Measurements from ENCODE around the gene FMNL1. TPM values are rescaled to one million over a fixed set of nuclear protein-coding genes. Genes with fewer than 3 reads are reported as not detected.

The FMNL1 gene
- total and polyA plus RNA-seq, 9 donors = 1.2 to 7.6 (median 5.4) TPM

DNA sequence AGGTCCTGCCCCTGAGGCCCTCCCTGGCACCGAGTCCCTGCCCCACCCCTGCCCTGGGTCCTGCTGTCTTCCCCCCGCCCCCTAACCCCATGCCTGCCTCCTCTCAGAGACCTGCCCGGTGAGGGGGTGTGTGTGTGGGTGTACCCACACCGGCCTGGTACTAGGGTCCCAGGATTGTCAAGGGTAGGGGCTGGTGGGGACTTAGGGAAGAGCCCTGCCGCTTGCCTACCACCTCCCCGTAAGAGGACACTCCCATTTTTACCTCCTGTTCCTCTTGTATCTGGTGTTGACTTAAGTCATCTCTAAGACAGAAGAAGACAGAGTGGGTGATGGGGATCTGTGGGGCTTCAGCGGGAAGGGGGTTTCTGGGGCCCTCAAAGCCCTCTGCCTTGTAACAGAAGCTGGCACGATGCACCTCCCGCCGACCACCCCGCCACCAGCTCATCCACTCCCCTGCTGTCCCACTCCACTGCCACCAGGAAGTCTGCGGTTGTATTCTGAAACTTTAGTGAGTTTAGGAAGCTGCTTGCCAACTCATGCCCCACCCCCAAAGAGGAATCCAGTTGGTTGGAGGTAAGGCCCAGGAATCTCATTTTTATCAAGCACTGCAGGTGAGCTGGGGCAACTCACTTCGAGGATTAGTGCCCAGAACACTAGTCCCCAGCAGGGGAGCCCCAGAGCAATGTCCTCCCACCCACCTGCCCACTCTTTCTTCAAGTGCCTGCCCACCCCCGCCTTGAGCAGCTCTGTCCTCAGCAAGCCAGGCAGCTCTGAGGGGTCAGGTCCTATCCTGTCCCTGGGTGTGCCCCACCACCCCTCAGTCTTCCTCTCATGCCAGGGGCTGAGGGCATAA lies 34.7 kb downstream of the FMNL1 start:
- Histone ChIP-seq H3K27me3 (ENCODE audit: control insufficient read depth, insufficient read depth, low read length) (peaks cover 20% of the 10 kb centered on the region), H3K4me3 (ENCODE audit: low read length) (no peak overlapping the region), H3K4me1 (ENCODE audit: control insufficient read depth, insufficient read depth, low read length) (peaks cover 4% of the 10 kb centered on the region), H3K9me3 (replicated peaks; ENCODE audit: control insufficient read depth, low read depth, low read length) (no peaks in the 10 kb centered on the region), H3K36me3 (ENCODE audit: control insufficient read depth, insufficient read depth, low read length) (no peaks in the 10 kb centered on the region), H3K27ac (ENCODE audit: low read length) (no peak overlapping the region)
- WGBS (ENCODE audit: insufficient coverage) = 49% methylated on average over 2 of the region's 14 CpGs
- no peak for DNase-seq

DNA sequence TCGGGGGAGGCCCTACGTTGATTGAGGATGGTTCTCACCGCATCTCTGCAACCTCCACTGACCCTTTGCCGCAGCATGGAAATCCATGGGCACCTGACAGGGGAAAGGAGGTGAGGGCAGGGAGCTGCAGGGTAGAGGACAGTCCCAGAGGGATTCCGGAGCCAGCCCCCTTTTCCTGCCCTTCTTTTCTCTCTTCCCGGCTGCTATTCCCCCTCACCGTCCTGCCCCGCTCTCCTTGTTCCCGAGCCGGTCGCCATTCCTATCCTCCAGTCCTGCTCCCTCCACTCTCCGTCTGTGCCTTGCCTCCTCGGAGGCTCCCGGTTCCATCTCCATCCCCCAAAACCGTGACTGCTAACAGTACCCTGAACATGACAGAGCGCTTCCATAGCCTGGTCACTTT lies 35.4 kb downstream of the FMNL1 start:
- DNase-seq = no peak
- Histone ChIP-seq H3K9me3 (replicated peaks; ENCODE audit: control insufficient read depth, low read depth, low read length) (no peaks in the 10 kb centered on the region), H3K4me3 (ENCODE audit: low read length) (no peak overlapping the region), H3K27ac (ENCODE audit: low read length) (no peak overlapping the region), H3K27me3 (ENCODE audit: control insufficient read depth, insufficient read depth, low read length) (peaks cover 20% of the 10 kb centered on the region), H3K36me3 (ENCODE audit: control insufficient read depth, insufficient read depth, low read length) (no peaks in the 10 kb centered on the region), H3K4me1 (ENCODE audit: control insufficient read depth, insufficient read depth, low read length) (peaks cover 10% of the 10 kb centered on the region)
- 31% methylated on average over 13 of the region's 16 CpGs for WGBS (ENCODE audit: insufficient coverage)

DNA sequence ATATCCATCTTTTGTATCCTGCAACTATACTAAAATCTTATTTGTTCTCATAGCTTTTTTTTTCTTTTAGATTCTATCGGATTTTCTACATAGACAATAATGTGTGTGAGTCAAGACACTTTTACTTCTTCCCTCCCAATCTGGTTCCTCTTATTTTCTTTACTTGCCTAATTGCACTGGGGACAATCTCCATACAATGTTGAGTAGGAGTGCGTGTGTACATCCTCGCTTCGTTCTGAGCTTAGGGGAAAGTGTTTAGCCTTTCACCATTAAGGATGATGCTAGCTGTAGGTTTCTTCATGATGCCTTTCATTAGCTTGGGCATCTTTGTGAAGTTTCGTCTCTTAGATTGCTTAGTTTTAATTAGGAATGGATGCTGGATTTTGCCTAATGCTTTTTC lies 37.3 kb downstream of the FMNL1 start:
- Histone ChIP-seq H3K4me3 (ENCODE audit: low read length) (no peak overlapping the region), H3K27ac (ENCODE audit: low read length) (no peak overlapping the region), H3K27me3 (ENCODE audit: control insufficient read depth, insufficient read depth, low read length) (peaks cover 20% of the 10 kb centered on the region), H3K9me3 (replicated peaks; ENCODE audit: control insufficient read depth, low read depth, low read length) (no peaks in the 10 kb centered on the region), H3K4me1 (ENCODE audit: control insufficient read depth, insufficient read depth, low read length) (peaks cover 28% of the 10 kb centered on the region), H3K36me3 (ENCODE audit: control insufficient read depth, insufficient read depth, low read length) (peaks cover 9% of the 10 kb centered on the region)
- WGBS (ENCODE audit: insufficient coverage) = no CpG with 5 or more reads among the region's 5 CpGs
- DNase-seq = no peak

DNA sequence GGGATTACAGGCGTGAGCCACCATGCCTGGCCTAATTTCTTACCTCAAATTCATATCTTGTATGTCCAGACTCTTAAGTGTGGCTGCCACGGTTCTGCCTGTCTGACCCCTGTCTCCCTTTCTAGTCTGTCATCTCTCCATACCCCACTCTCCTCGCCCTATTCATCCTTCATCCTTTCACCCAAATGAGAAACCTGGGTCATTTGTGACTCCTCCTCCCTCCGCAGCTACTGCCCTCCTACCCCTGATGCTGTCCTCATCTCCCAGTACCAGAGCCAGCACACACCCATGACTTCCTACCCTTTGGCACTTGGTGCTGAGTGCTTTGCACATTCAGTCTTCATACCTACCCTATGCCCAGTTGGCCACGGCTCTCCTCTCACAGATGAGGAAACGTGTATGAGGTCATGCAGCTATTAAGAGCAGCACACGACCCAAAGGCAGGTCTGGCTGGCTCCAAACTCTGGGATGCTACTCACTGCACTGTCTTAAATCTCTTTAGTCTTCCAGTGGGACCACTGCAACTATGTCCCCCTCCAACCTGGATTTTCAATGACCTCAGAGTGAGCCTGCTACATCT lies 38.6 kb downstream of the FMNL1 start:
- H3K27me3 ChIP-seq (ENCODE audit: control insufficient read depth, insufficient read depth, low read length) = peaks cover 16% of the 10 kb centered on the region
- no peaks in the 10 kb centered on the region for H3K9me3 ChIP-seq (replicated peaks; ENCODE audit: control insufficient read depth, low read depth, low read length)
- no peak overlapping the region for H3K27ac ChIP-seq (ENCODE audit: low read length)
- 65% methylated on average over 5 of the region's 7 CpGs for WGBS (ENCODE audit: insufficient coverage)
- no peak overlapping the region for H3K4me3 ChIP-seq (ENCODE audit: low read length)
- peak; percentile 27 for DNase-seq
- H3K4me1 ChIP-seq (ENCODE audit: control insufficient read depth, insufficient read depth, low read length) = peaks cover 28% of the 10 kb centered on the region
- H3K36me3 ChIP-seq (ENCODE audit: control insufficient read depth, insufficient read depth, low read length) = peaks cover 22% of the 10 kb centered on the region

DNA sequence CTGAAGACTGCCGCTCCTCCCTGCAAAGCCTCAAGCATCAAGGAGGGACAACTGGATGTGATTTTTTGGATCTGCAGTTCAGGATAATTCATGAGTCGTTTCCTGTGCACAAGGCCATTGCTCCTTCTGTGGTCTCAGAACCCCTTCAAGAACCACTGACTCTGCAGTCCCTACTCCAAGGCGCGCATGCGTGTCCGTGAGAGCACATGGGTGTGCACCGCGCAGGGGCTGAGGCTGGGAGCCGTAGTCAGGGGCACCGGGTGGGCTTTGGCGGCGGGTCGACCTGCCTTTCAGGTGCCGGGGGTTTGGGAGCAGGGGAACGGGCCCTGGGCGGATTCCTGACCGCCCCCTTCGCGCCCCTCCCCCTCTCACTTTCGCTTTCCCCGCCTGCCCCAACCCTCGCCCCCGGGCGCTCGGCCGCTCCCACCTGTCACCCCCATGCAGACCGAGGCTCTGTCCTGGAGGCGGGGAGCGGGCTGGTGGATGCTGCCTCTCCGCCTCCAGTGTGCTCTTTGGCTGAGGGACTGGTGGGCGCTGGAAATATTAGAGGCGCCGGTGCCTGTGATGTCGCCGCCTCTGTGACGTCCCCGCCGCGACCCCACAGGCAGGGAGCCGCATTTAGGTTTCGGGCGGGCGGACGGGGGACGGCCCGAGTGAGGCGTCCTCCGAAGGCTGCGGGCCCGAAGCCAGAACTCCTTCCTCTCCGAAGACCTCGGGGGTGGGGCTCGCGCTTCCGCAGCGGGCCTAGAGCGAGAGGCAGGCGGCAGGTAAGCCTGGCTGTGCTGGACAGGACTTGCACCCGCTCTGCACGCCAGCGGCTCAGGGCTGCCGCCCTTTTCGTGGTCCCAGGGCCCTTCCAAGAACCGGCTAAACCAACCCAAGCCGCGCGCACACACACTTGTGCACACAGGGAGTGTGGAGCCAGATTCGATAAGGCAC lies 40.2 kb downstream of the FMNL1 start, which contains the start of gene SPATA32:
TSS of gene SPATA32 (minus strand) at position 518 of the 939 bp plus-strand sequence. CDS start at position 440, 78 bp downstream.
- no peaks in the 10 kb centered on the region for H3K9me3 ChIP-seq (replicated peaks; ENCODE audit: control insufficient read depth, low read depth, low read length)
- peak; percentile 70 for DNase-seq
- H3K4me3 ChIP-seq (ENCODE audit: low read length) = peak within 1 kb of the TSS; percentile 71
- peaks cover 36% of the 10 kb centered on the region for H3K36me3 ChIP-seq (ENCODE audit: control insufficient read depth, insufficient read depth, low read length)
- H3K4me1 ChIP-seq (ENCODE audit: control insufficient read depth, insufficient read depth, low read length) = peaks cover 28% of the 10 kb centered on the region
- H3K27me3 ChIP-seq (ENCODE audit: control insufficient read depth, insufficient read depth, low read length) = peaks cover 15% of the 10 kb centered on the region
- H3K27ac ChIP-seq (ENCODE audit: low read length) = peak within 1 kb of the TSS; percentile 47
- 4% methylated on average over 55 of the region's 68 CpGs for WGBS (ENCODE audit: insufficient coverage)

DNA sequence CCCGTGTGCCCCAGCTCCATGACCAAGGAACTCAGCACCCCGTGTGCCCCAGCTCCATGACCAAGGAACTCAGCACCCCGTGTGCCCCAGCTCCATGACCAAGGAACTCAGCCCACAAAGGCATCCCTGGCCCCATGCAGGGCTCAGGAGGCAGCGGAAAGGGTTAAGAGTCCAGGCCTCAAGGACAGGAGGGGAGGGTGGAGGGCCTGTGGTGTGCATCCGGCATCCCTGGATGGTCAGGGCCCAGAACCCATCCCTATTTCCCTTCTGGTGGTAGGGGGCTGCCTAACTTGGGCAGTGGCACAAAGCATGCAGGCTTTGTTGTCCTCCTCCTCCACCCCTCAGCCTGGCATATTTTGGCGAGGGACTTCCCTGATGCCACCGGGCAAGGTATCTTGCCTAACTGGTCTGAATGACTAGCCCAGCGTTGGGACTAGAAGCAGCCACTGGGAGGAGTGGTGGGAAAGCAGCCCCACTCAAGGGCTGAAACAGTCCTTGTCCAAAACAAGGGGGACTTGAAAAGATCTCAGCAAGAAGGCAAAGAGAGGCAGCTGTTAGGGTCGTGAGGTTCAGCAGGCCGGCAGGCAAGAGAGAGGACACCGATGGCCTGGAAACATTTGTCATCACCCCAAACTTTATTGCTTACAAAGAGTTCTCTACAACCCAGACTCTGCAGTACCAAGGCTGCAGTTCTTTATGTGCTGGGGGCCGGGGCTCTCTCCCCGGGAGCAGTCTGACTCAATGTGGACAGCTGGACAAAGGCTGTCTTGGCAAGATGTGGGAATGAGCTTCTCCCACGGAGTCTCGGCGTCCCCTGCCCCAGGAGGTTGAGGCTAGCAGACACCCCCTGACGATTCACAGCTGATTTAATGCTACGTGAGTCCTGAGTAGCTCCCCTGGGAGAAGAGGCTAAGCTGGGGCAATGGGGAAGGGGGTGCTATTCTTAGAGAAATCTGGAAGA lies 41.1 kb downstream of the FMNL1 start:
- Histone ChIP-seq H3K27ac (ENCODE audit: low read length) (peak overlapping the region; percentile 49), H3K27me3 (ENCODE audit: control insufficient read depth, insufficient read depth, low read length) (peaks cover 8% of the 10 kb centered on the region), H3K9me3 (replicated peaks; ENCODE audit: control insufficient read depth, low read depth, low read length) (no peaks in the 10 kb centered on the region), H3K4me1 (ENCODE audit: control insufficient read depth, insufficient read depth, low read length) (peaks cover 28% of the 10 kb centered on the region), H3K36me3 (ENCODE audit: control insufficient read depth, insufficient read depth, low read length) (peaks cover 45% of the 10 kb centered on the region), H3K4me3 (ENCODE audit: low read length) (peak overlapping the region; percentile 71)
- WGBS (ENCODE audit: insufficient coverage) = 22% methylated on average over 13 of the region's 18 CpGs
- DNase-seq = peak; percentile 59

DNA sequence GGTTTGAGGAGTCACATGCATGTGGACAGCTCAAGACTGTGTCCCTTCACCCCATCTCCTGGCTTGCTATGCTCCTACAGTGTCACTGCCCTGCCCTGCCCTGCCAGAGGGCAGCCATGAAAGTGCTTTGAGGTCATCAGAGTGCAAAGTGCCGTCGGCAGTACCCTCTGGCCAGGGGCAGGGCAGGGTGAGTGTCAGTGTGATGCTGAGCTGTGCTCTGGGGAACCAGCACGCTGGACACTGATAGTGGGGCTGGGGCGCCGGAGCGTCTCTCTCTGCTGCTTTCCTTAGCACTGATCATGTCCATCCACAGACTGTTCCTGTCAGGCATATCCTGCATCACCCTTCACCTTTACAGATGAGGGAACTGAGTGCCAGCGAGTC lies 41.8 kb downstream of the FMNL1 start:
- H3K27ac ChIP-seq (ENCODE audit: low read length) = peak overlapping the region; percentile 49
- peaks cover 52% of the 10 kb centered on the region for H3K36me3 ChIP-seq (ENCODE audit: control insufficient read depth, insufficient read depth, low read length)
- no peak overlapping the region for H3K4me3 ChIP-seq (ENCODE audit: low read length)
- H3K9me3 ChIP-seq (replicated peaks; ENCODE audit: control insufficient read depth, low read depth, low read length) = no peaks in the 10 kb centered on the region
- peaks cover 6% of the 10 kb centered on the region for H3K27me3 ChIP-seq (ENCODE audit: control insufficient read depth, insufficient read depth, low read length)
- WGBS (ENCODE audit: insufficient coverage) = 100% methylated on average over 3 of the region's 7 CpGs
- H3K4me1 ChIP-seq (ENCODE audit: control insufficient read depth, insufficient read depth, low read length) = peaks cover 28% of the 10 kb centered on the region
- DNase-seq = no peak

DNA sequence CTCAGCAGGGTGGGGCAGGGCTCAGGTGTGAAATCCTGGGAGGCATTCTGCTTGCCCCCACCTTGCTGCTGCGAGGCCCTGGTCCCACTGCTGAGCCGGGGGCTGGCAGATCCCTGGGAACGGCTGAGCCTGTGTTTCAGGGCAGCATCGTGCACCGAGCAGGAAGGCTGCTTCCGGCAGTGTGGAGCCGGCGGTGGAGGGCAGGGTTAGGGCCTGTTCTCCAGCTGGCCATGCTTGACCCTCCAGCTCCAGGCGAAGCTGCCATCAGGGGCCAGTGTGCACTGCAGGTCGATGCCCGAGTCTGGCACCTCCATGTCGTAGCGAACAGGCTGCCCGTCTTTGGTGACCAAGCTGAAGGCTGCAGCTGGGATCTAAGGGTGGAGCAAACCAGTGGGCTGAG lies 42.7 kb downstream of the FMNL1 start:
- WGBS (ENCODE audit: insufficient coverage) = 87% methylated on average over 14 of the region's 14 CpGs
- Histone ChIP-seq H3K27ac (ENCODE audit: low read length) (no peak overlapping the region), H3K4me1 (ENCODE audit: control insufficient read depth, insufficient read depth, low read length) (peaks cover 28% of the 10 kb centered on the region), H3K27me3 (ENCODE audit: control insufficient read depth, insufficient read depth, low read length) (peaks cover 6% of the 10 kb centered on the region), H3K36me3 (ENCODE audit: control insufficient read depth, insufficient read depth, low read length) (peaks cover 61% of the 10 kb centered on the region), H3K9me3 (replicated peaks; ENCODE audit: control insufficient read depth, low read depth, low read length) (no peaks in the 10 kb centered on the region), H3K4me3 (ENCODE audit: low read length) (no peak overlapping the region)
- DNase-seq = no peak

DNA sequence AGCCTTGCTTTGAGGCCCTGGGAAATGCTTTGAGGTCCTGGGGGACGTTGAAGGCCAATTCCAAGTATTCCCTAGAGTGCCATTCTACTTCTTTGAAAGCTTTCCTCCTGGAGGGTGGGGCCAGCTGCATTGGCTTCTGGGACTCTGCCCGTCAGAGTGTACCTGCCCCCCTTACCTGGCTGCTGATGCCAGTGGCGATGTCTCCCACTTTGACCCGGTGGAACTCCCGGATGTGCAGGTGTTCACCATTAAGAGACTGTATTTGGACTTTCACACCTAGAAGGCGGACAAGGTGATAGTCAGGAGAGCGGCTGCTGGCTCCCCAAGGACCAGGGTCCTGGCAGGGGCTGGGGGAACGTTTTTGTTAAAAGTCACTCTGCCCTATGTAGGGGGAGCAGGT lies 43.3 kb downstream of the FMNL1 start:
- peaks cover 28% of the 10 kb centered on the region for H3K4me1 ChIP-seq (ENCODE audit: control insufficient read depth, insufficient read depth, low read length)
- H3K4me3 ChIP-seq (ENCODE audit: low read length) = no peak overlapping the region
- 80% methylated on average over 8 of the region's 8 CpGs for WGBS (ENCODE audit: insufficient coverage)
- H3K27ac ChIP-seq (ENCODE audit: low read length) = no peak overlapping the region
- H3K36me3 ChIP-seq (ENCODE audit: control insufficient read depth, insufficient read depth, low read length) = peaks cover 67% of the 10 kb centered on the region
- no peaks in the 10 kb centered on the region for H3K9me3 ChIP-seq (replicated peaks; ENCODE audit: control insufficient read depth, low read depth, low read length)
- no peak for DNase-seq
- H3K27me3 ChIP-seq (ENCODE audit: control insufficient read depth, insufficient read depth, low read length) = peaks cover 6% of the 10 kb centered on the region
